ENCODE data around the gene POLDIP3.

DNA sequence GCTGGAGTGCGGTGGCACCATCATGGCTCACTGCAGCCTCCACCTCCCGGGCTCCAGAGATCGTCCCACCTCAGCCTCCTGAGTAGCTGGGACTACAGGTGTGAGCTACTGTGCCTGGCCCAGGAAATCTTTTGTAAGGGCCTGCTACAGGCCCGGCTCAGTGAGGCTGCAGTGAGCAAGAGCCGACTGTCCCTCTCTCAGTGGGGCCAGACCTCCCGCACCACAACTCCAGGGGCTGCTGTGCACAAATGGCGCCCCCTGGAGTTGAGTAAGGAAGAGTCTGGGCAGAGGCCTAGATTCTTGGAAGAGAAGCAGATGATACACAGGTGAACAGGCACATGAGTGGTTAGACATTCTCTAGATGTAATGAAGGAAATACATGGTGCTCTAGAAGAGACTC is 53.9 kb downstream of the POLDIP3 start:
- TF ChIP-seq, protein P1, sequence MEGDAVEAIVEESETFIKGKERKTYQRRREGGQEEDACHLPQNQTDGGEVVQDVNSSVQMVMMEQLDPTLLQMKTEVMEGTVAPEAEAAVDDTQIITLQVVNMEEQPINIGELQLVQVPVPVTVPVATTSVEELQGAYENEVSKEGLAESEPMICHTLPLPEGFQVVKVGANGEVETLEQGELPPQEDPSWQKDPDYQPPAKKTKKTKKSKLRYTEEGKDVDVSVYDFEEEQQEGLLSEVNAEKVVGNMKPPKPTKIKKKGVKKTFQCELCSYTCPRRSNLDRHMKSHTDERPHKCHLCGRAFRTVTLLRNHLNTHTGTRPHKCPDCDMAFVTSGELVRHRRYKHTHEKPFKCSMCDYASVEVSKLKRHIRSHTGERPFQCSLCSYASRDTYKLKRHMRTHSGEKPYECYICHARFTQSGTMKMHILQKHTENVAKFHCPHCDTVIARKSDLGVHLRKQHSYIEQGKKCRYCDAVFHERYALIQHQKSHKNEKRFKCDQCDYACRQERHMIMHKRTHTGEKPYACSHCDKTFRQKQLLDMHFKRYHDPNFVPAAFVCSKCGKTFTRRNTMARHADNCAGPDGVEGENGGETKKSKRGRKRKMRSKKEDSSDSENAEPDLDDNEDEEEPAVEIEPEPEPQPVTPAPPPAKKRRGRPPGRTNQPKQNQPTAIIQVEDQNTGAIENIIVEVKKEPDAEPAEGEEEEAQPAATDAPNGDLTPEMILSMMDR (conservative IDR thresholded peaks at IDR 0.05 in 1 of 2, IDR thresholded peaks at IDR 0.05 in 1 of 2; ENCODE audit: low read depth in 1 of 2, low read length in 2 of 2) = peak; percentile 26 to 46
- TF ChIP-seq EZH2 (IDR thresholded peaks at IDR 0.05; ENCODE audit: low read length, missing control alignments) = no peak
